IMR-90 (cell line): ENCODE results near the gene YKT6.

Experiments used
- CEBPB ChIP-seq: IDR thresholded peaks from 2 replicates; pipeline ENCODE4 v1.6.1; 2012; ENCODE audit warnings: low read depth, low read length, improper control_type of control experiment
- MAFK ChIP-seq: IDR thresholded peaks from 2 replicates; pipeline ENCODE4 v1.6.1; 2012; ENCODE audit warnings: low read depth, low read length, improper control_type of control experiment
- POLR2A ChIP-seq: IDR thresholded peaks from 2 replicates; pipeline ENCODE4 v1.6.1; 2012; ENCODE audit warnings: mild to moderate bottlenecking, low read depth, low read length
- USF2 ChIP-seq: fragments of 150-350 bp; IDR thresholded peaks from 2 replicates; pipeline ENCODE4 v1.6.1; 2017; ENCODE audit warnings: mild to moderate bottlenecking, antibody characterized with exemption, low read length, low read depth
- TF ChIP-seq, protein P1 (sequence below): conservative IDR thresholded peaks from 2 replicates; pipeline ENCODE4 v1.5.1; 2012; ENCODE audit warnings: mild to moderate bottlenecking, low read depth, low read length, improper control_type of control experiment

DNA sequence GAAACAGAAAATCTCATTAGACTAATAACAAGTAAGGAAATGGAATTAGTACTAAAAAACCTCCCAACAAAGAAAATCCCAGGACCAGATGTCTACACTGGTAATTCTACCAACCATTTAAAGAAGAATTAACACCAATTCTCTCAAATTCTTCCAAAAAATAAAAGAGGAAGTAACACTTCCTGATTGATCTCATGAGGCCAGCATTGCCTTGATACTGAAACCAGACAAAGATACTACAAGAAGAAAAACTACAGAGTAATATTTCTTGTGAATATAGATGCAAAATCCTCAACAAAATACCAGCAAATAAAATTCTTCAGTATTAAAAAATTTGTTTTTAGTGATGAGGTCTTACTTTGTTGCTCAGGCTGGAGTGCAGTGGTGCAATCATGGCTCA, 32.9 kb upstream of the YKT6 start:
- TF ChIP-seq, protein P1, sequence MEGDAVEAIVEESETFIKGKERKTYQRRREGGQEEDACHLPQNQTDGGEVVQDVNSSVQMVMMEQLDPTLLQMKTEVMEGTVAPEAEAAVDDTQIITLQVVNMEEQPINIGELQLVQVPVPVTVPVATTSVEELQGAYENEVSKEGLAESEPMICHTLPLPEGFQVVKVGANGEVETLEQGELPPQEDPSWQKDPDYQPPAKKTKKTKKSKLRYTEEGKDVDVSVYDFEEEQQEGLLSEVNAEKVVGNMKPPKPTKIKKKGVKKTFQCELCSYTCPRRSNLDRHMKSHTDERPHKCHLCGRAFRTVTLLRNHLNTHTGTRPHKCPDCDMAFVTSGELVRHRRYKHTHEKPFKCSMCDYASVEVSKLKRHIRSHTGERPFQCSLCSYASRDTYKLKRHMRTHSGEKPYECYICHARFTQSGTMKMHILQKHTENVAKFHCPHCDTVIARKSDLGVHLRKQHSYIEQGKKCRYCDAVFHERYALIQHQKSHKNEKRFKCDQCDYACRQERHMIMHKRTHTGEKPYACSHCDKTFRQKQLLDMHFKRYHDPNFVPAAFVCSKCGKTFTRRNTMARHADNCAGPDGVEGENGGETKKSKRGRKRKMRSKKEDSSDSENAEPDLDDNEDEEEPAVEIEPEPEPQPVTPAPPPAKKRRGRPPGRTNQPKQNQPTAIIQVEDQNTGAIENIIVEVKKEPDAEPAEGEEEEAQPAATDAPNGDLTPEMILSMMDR: no peak
- TF ChIP-seq POLR2A (no peak), CEBPB (no peak), USF2 (no peak), MAFK (no peak)
